HepG2 (cell line): ENCODE data around the gene SERTAD3. TPM values are rescaled to one million over a fixed set of nuclear protein-coding genes. Genes with fewer than 3 reads are reported as not detected.

Experiments
- CAMTA2 ChIP-seq: sonication (generic); formaldehyde crosslinking; IDR thresholded peaks from 2 replicates; pipeline ENCODE4 v1.4.0; 2020; ENCODE audit warnings: mild to moderate bottlenecking, missing genetic modification reagents, borderline replicate concordance
- CCAR2 ChIP-seq: fragments of 200-400 bp; formaldehyde crosslinking; optimal IDR thresholded peaks from 2 replicates; pipeline ENCODE3; 2018; ENCODE audit warnings: low read depth, mild to moderate bottlenecking, low read length, moderate library complexity
- FOXK2 ChIP-seq: fragments of 450-650 bp; IDR thresholded peaks from 2 replicates; pipeline ENCODE4 v1.6.1; 2016
- GATA4 ChIP-seq: sonication (generic); IDR thresholded peaks from 2 replicates; pipeline ENCODE4 v1.6.1; 2016; ENCODE audit warnings: antibody characterized with exemption, low read depth, borderline replicate concordance
- KAT8 ChIP-seq: IDR thresholded peaks from 2 replicates; pipeline ENCODE4 v1.6.1; 2016; ENCODE audit warnings: missing genetic modification reagents, missing compliant biosample characterization
- PAF1 ChIP-seq: IDR thresholded peaks from 2 replicates; pipeline ENCODE4 v1.6.1; 2016; ENCODE audit warnings: missing genetic modification reagents, missing compliant biosample characterization
- PRPF4 ChIP-seq: fragments of 200-400 bp; formaldehyde crosslinking; IDR thresholded peaks from 2 replicates; pipeline ENCODE4 v1.6.1; 2016; ENCODE audit warnings: low read length, low read depth; ENCODE audit not compliant: poor library complexity, severe bottlenecking
- SMAD1 ChIP-seq: sonication (generic); formaldehyde crosslinking; IDR thresholded peaks from 2 replicates; pipeline ENCODE4 v1.4.0; 2020; ENCODE audit warnings: missing genetic modification reagents, low read depth, mild to moderate bottlenecking, borderline replicate concordance
- TARDBP ChIP-seq: sonication (generic); formaldehyde crosslinking; IDR thresholded peaks from 2 replicates; pipeline ENCODE4 v1.8.0; 2022; ENCODE audit warnings: mild to moderate bottlenecking, missing genetic modification reagents
- TGIF2 ChIP-seq: IDR thresholded peaks from 2 replicates; pipeline ENCODE4 v1.6.1; 2016; ENCODE audit warnings: control low read depth, missing compliant biosample characterization
- ZNF354B ChIP-seq: sonication (generic); formaldehyde crosslinking; IDR thresholded peaks from 2 replicates; pipeline ENCODE4 v1.8.0; 2022; ENCODE audit warnings: mild to moderate bottlenecking, missing genetic modification reagents
- ZNF556 ChIP-seq: sonication (generic); formaldehyde crosslinking; IDR thresholded peaks from 2 replicates; pipeline ENCODE4 v1.4.0; 2020; ENCODE audit warnings: mild to moderate bottlenecking, missing genetic modification reagents, borderline replicate concordance
- ZNF572 ChIP-seq: sonication (generic); formaldehyde crosslinking; IDR thresholded peaks from 2 replicates; pipeline ENCODE4 v1.5.1; 2020; ENCODE audit warnings: mild to moderate bottlenecking, missing genetic modification reagents
- ZNF839 ChIP-seq: sonication (generic); formaldehyde crosslinking; IDR thresholded peaks from 2 replicates; pipeline ENCODE4 v1.4.0; 2020; ENCODE audit warnings: missing genetic modification reagents, mild to moderate bottlenecking, borderline replicate concordance
- polyA plus RNA-seq, 8 experiments: library from polyadenylated mRNA; depleted of rRNA in 3 of 8; stranded (reverse) in 7 of 8; unstranded in 1 of 8; fragments of >200 nt; fragmentation: Illumina TruSeq in 4 of 8; extraction: Trizol in 4 of 8; gene quantifications; 2 replicates each; pipeline versions ENCODE4 v1.2.1 to v1.2.3, GENCODE V29; 2011 to 2016; ENCODE audit warnings: low read depth in 4 of 8, missing spikeins in 1 of 8, mixed read lengths in 1 of 8; ENCODE audit not compliant: insufficient read depth in 1 of 8
- total RNA-seq, 5 experiments: library from RNA; depleted of rRNA; stranded (reverse); fragments of >200 nt; fragmentation: Illumina TruSeq; extraction: Trizol; gene quantifications; 2 replicates each; pipeline ENCODE4 v1.2.3, GENCODE V29; 2016; ENCODE audit warnings: low read depth in 1 of 5
- TF ChIP-seq, protein P1 (sequence below): sonication (generic); formaldehyde crosslinking; IDR thresholded peaks from 2 replicates; pipeline ENCODE4 v1.8.1; 2023; ENCODE audit warnings: mild to moderate bottlenecking, missing genetic modification reagents
- TF ChIP-seq, protein P2 (sequence below): sonication (generic); formaldehyde crosslinking; IDR thresholded peaks from 2 replicates; pipeline ENCODE4 v1.9.0; 2022; ENCODE audit warnings: missing genetic modification reagents, mild to moderate bottlenecking, borderline replicate concordance
- TF ChIP-seq, protein P3 (sequence below): sonication (generic); formaldehyde crosslinking; IDR thresholded peaks from 2 replicates; pipeline ENCODE4 v1.5.0; 2020; ENCODE audit warnings: mild to moderate bottlenecking, missing genetic modification reagents, moderate library complexity
- TF ChIP-seq, protein P4 (sequence below): sonication (generic); formaldehyde crosslinking; IDR thresholded peaks from 2 replicates; pipeline ENCODE4 v1.4.0; 2020; ENCODE audit warnings: missing genetic modification reagents, borderline replicate concordance
- TF ChIP-seq, protein P5 (sequence below): sonication (generic); formaldehyde crosslinking; IDR thresholded peaks from 2 replicates; pipeline ENCODE4 v1.4.0; 2020; ENCODE audit warnings: missing genetic modification reagents; ENCODE audit errors: not compliant biosample characterization

The SERTAD3 gene
- total and polyA plus RNA-seq, 2 of the 13 experiments (the other 11 are each of a cell fraction or from before 2014, with no cell fraction given), result 9.6 to 16.9 TPM

DNA sequence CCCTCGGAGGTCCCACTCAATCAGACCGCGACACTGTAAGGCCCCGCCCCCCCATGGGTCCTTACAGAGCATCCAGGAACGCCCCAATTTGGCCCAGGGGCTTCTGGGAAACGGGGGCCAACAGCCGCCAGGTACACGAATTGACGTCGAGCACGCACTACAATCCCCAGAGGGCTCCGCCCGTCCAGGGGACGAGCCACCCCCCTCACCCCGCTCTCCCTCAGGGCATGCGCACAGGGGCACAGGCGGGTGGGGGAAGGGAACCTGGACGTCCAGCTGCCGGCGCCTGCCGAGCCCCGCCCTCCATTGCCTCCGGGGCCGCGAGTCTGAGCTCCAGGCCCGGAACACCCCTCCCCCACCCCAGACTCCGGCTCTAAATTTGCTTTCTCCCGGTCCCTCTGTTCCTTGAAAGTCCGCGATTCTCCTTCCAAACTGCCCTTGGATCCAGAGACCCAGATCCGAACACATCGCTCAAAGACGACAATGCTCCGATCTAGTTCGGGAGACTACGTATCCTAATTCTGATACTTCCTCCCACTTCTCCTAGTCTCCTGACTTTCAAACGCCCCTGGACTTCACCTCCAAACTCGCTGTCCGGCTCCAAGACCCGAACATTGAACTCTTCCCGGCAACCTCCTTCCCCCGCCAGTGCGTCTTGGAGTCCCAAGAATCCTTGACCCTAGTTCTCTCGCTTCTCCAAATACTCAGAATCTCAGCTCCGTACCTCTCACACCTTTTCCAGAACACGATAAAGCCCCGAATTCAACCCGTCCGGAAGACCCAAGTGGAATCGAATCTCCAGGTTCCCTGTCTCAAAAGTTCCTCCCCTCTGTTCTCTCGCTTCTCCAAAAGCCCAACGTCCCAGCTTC lies 770 bp downstream of the SERTAD3 start (continued):
- TF ChIP-seq ZNF839 (CRISPR knock-in tag) (no peak), KAT8 (CRISPR knock-in tag) (peak; percentile 68), CCAR2 (no peak), PRPF4 (peak; percentile 93), PAF1 (CRISPR knock-in tag) (no peak), TARDBP (CRISPR knock-in tag) (no peak; the same call in 1 of the 2 replicates), ZNF556 (CRISPR knock-in tag) (no peak), SMAD1 (no peak; the same call in 1 of the 2 replicates), CAMTA2 (CRISPR knock-in tag) (no peak), GATA4 (no peak), ZNF354B (CRISPR knock-in tag) (no peak), FOXK2 (no peak), ZNF572 (CRISPR knock-in tag) (no peak), TGIF2 (CRISPR knock-in tag) (no peak)
- TF ChIP-seq, protein P1, sequence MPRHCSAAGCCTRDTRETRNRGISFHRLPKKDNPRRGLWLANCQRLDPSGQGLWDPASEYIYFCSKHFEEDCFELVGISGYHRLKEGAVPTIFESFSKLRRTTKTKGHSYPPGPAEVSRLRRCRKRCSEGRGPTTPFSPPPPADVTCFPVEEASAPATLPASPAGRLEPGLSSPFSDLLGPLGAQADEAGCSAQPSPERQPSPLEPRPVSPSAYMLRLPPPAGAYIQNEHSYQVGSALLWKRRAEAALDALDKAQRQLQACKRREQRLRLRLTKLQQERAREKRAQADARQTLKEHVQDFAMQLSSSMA (CRISPR knock-in tag), result 0 out of 2 replicates have a peak, but pooled peaks have one; percentile 45
- TF ChIP-seq, protein P2, sequence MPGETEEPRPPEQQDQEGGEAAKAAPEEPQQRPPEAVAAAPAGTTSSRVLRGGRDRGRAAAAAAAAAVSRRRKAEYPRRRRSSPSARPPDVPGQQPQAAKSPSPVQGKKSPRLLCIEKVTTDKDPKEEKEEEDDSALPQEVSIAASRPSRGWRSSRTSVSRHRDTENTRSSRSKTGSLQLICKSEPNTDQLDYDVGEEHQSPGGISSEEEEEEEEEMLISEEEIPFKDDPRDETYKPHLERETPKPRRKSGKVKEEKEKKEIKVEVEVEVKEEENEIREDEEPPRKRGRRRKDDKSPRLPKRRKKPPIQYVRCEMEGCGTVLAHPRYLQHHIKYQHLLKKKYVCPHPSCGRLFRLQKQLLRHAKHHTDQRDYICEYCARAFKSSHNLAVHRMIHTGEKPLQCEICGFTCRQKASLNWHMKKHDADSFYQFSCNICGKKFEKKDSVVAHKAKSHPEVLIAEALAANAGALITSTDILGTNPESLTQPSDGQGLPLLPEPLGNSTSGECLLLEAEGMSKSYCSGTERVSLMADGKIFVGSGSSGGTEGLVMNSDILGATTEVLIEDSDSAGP, result no peak
- TF ChIP-seq, protein P3, sequence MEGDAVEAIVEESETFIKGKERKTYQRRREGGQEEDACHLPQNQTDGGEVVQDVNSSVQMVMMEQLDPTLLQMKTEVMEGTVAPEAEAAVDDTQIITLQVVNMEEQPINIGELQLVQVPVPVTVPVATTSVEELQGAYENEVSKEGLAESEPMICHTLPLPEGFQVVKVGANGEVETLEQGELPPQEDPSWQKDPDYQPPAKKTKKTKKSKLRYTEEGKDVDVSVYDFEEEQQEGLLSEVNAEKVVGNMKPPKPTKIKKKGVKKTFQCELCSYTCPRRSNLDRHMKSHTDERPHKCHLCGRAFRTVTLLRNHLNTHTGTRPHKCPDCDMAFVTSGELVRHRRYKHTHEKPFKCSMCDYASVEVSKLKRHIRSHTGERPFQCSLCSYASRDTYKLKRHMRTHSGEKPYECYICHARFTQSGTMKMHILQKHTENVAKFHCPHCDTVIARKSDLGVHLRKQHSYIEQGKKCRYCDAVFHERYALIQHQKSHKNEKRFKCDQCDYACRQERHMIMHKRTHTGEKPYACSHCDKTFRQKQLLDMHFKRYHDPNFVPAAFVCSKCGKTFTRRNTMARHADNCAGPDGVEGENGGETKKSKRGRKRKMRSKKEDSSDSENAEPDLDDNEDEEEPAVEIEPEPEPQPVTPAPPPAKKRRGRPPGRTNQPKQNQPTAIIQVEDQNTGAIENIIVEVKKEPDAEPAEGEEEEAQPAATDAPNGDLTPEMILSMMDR (CRISPR knock-in tag), result peak; percentile 8; the same call in 1 of the 2 replicates
- TF ChIP-seq, protein P4, sequence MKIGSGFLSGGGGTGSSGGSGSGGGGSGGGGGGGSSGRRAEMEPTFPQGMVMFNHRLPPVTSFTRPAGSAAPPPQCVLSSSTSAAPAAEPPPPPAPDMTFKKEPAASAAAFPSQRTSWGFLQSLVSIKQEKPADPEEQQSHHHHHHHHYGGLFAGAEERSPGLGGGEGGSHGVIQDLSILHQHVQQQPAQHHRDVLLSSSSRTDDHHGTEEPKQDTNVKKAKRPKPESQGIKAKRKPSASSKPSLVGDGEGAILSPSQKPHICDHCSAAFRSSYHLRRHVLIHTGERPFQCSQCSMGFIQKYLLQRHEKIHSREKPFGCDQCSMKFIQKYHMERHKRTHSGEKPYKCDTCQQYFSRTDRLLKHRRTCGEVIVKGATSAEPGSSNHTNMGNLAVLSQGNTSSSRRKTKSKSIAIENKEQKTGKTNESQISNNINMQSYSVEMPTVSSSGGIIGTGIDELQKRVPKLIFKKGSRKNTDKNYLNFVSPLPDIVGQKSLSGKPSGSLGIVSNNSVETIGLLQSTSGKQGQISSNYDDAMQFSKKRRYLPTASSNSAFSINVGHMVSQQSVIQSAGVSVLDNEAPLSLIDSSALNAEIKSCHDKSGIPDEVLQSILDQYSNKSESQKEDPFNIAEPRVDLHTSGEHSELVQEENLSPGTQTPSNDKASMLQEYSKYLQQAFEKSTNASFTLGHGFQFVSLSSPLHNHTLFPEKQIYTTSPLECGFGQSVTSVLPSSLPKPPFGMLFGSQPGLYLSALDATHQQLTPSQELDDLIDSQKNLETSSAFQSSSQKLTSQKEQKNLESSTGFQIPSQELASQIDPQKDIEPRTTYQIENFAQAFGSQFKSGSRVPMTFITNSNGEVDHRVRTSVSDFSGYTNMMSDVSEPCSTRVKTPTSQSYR, result peak; percentile 98
- TF ChIP-seq, protein P5, sequence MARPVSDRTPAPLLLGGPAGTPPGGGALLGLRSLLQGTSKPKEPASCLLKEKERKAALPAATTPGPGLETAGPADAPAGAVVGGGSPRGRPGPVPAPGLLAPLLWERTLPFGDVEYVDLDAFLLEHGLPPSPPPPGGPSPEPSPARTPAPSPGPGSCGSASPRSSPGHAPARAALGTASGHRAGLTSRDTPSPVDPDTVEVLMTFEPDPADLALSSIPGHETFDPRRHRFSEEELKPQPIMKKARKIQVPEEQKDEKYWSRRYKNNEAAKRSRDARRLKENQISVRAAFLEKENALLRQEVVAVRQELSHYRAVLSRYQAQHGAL (CRISPR knock-in tag), result no peak
